Skeletal muscle cell (primary cell): ENCODE data around the gene UROS.

Experiments used
- DNase-seq: peaks from one replicate; pipeline ENCODE4 v3.0.0-alpha.2; 2010; ENCODE audit warnings: low read depth
- H3K4me3 ChIP-seq: 2 replicates; pipeline ENCODE4 v1.5.1; 2011; ENCODE audit warnings: low read depth, mild to moderate bottlenecking, control low read depth, low read length, moderate library complexity

UROS gene

GRCh38 chr10:125795637-125796190 lies 27.3 kb downstream of the UROS start:
- no peak overlapping the region for H3K4me3 ChIP-seq
- DNase-seq, result no peak

- no peak overlapping the region for H3K4me3 ChIP-seq
- DNase-seq, result no peak
These were observed 27.9 kb downstream of the UROS start for GRCh38 chr10:125795128-125795527.

GRCh38 chr10:125792342-125793300 lies 30.4 kb downstream of the UROS start:
- DNase-seq, result no peak
- H3K4me3 ChIP-seq, result no peak overlapping the region

GRCh38 chr10:125788156-125789034 lies 34.7 kb downstream of the UROS start:
- no peak overlapping the region for H3K4me3 ChIP-seq
- DNase-seq, result no peak

- no peak overlapping the region for H3K4me3 ChIP-seq
- DNase-seq, result no peak
These were observed 37.3 kb downstream of the UROS start for GRCh38 chr10:125785791-125786190.

GRCh38 chr10:125783957-125784356 lies 39.1 kb downstream of the UROS start:
- H3K4me3 ChIP-seq, result no peak overlapping the region
- DNase-seq, result no peak

GRCh38 chr10:125783408-125783807 lies 39.6 kb downstream of the UROS start:
- DNase-seq, result no peak
- no peak overlapping the region for H3K4me3 ChIP-seq

- no peak overlapping the region for H3K4me3 ChIP-seq
- DNase-seq, result no peak
These were observed 40.4 kb downstream of the UROS start for GRCh38 chr10:125782616-125783015.

GRCh38 chr10:125782054-125782453 lies 41.0 kb downstream of the UROS start:
- no peak overlapping the region for H3K4me3 ChIP-seq
- no peak for DNase-seq

- H3K4me3 ChIP-seq, result no peak overlapping the region
- no peak for DNase-seq
These were observed 41.7 kb downstream of the UROS start for GRCh38 chr10:125781374-125781773.

GRCh38 chr10:125779403-125780327 lies 43.4 kb downstream of the UROS start:
- no peak for DNase-seq
- H3K4me3 ChIP-seq, result no peak overlapping the region

GRCh38 chr10:125778556-125778955 lies 44.5 kb downstream of the UROS start:
- no peak for DNase-seq
- no peak overlapping the region for H3K4me3 ChIP-seq

- no peak for DNase-seq
- no peak overlapping the region for H3K4me3 ChIP-seq
These were observed 45.3 kb downstream of the UROS start for GRCh38 chr10:125777806-125778205.

- DNase-seq, result no peak
- H3K4me3 ChIP-seq, result no peak within 1 kb of the TSS
These were observed 47.5 kb downstream of the UROS start, which contains the start of gene MMP21 for GRCh38 chr10:125775491-125776106. TSS of gene MMP21 (minus strand) at chr10:125775821. CDS start at chr10:125775821, 0 bp downstream.

GRCh38 chr10:125774581-125775191 lies 48.4 kb downstream of the UROS start:
- no peak for DNase-seq

GRCh38 chr10:125773687-125774543 lies 49.1 kb downstream of the UROS start:
- no peak overlapping the region for H3K4me3 ChIP-seq
- DNase-seq, result no peak

More at GRCh38 chr10:125774581-125775191, 48.4 kb downstream of the UROS start:
- no peak overlapping the region for H3K4me3 ChIP-seq

- H3K4me3 ChIP-seq, result no peak overlapping the region
- DNase-seq, result no peak
These were observed 50.2 kb downstream of the UROS start for GRCh38 chr10:125772864-125773180.
